Airway epithelial cell (primary cell): ENCODE data around the gene USP9X. TPM values are rescaled to one million over a fixed set of nuclear protein-coding genes. Genes with fewer than 3 reads are reported as not detected.

ENCODE experiments used
- total RNA-seq: library from RNA; depleted of rRNA; stranded (reverse); fragments of >200 nt; gene quantifications from 2 replicates; pipeline ENCODE4 v1.2.3, GENCODE V29; 2015

The USP9X gene
- total RNA-seq, result 42.6 and 57.1 TPM in 2 replicates

GRCh38 chrX:41084893-41085511 is at the start of gene USP9X:
TSS of gene USP9X (plus strand) at chrX:41085445. CDS start at chrX:41123629, 38,184 bp downstream.

Other genes with a start within 250 kb of the USP9X start
- gene DDX3X, start 248.7 kb downstream of the USP9X start, total RNA-seq, result 107 and 173 TPM in 2 replicates